ENCODE measurements around the gene FXYD4. TPM values are rescaled to one million over a fixed set of nuclear protein-coding genes. Genes with fewer than 3 reads are reported as not detected.

Gene FXYD4
- polyA plus RNA-seq, 1 of the 3 experiments (the other 2 are of a cell fraction) = not detected

- H3K36me3 ChIP-seq (replicated peaks in 1 of 2; ENCODE audit: control insufficient read depth in 1 of 2, insufficient read depth in 2 of 2, low read length in 1 of 2) = peaks cover 26 to 36% of the 10 kb centered on the region in 2 experiments
- no peaks in the 10 kb centered on the region for H3K9me2 ChIP-seq
- H2AFZ ChIP-seq (ENCODE audit: low read depth) = no peak overlapping the region
- H3F3A ChIP-seq (replicated peaks; ENCODE audit: insufficient read depth) = peaks cover 33% of the 10 kb centered on the region
- peaks cover 20 to 46% of the 10 kb centered on the region in 2 experiments for H3K4me1 ChIP-seq (ENCODE audit: control insufficient read depth in 1 of 2, insufficient read depth in 2 of 2, low read depth in 1 of 2, low read length in 1 of 2)
- peak overlapping the region; percentile 61 to 63 for H3K4me3 ChIP-seq (ENCODE audit: low read depth in 2 of 2, low read length in 1 of 2)
- DNase-seq = peak; percentile 92
- TF ChIP-seq GABPA (IDR thresholded peaks at IDR 0.05; ENCODE audit: low read depth) (peak; percentile 61), NFIC (IDR thresholded peaks at IDR 0.05; ENCODE audit: borderline replicate concordance) (no peak; the same call in 1 of the 2 replicates), PBX3 (IDR thresholded peaks at IDR 0.05) (no peak), RCOR1 (IDR thresholded peaks at IDR 0.05; ENCODE audit: low read length) (no peak), ELF1 (IDR thresholded peaks at IDR 0.05) (peak; percentile 74), RFX5 (IDR thresholded peaks at IDR 0.05; ENCODE audit: low read length) (no peak), RAD21 (IDR thresholded peaks at IDR 0.05; ENCODE audit: low read length) (no peak), YY1 (IDR thresholded peaks at IDR 0.05; ENCODE audit: low read depth) (0 out of 2 replicates have a peak, but pooled peaks have one; percentile 17), NRF1 (IDR thresholded peaks at IDR 0.05; ENCODE audit: low read depth, low read length) (no peak), MXI1 (IDR thresholded peaks at IDR 0.05; ENCODE audit: low read depth, low read length) (peak; percentile 96), SIN3A (IDR thresholded peaks at IDR 0.05; ENCODE audit: borderline replicate concordance, low read depth, low read length) (peak; percentile 88; the same call in 1 of the 2 replicates), TAF1 (IDR thresholded peaks at IDR 0.05; ENCODE audit: borderline replicate concordance, low read depth, low read length) (peak; percentile 40; the same call in 1 of the 2 replicates), RXRA (IDR thresholded peaks at IDR 0.05; ENCODE audit: borderline replicate concordance, low read depth) (no peak), FOXJ3 (CRISPR knock-in tag; IDR thresholded peaks at IDR 0.05) (no peak)
- TF ChIP-seq, protein P1, sequence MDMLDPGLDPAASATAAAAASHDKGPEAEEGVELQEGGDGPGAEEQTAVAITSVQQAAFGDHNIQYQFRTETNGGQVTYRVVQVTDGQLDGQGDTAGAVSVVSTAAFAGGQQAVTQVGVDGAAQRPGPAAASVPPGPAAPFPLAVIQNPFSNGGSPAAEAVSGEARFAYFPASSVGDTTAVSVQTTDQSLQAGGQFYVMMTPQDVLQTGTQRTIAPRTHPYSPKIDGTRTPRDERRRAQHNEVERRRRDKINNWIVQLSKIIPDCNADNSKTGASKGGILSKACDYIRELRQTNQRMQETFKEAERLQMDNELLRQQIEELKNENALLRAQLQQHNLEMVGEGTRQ (IDR thresholded peaks at IDR 0.05; ENCODE audit: borderline replicate concordance, low read depth, low read length) = 0 out of 2 replicates have a peak, but pooled peaks have one; percentile 55
- TF ChIP-seq, protein P2, sequence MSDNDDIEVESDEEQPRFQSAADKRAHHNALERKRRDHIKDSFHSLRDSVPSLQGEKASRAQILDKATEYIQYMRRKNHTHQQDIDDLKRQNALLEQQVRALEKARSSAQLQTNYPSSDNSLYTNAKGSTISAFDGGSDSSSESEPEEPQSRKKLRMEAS (IDR thresholded peaks at IDR 0.05; ENCODE audit: low read depth) = peak; percentile 94
- TF ChIP-seq, protein P3, sequence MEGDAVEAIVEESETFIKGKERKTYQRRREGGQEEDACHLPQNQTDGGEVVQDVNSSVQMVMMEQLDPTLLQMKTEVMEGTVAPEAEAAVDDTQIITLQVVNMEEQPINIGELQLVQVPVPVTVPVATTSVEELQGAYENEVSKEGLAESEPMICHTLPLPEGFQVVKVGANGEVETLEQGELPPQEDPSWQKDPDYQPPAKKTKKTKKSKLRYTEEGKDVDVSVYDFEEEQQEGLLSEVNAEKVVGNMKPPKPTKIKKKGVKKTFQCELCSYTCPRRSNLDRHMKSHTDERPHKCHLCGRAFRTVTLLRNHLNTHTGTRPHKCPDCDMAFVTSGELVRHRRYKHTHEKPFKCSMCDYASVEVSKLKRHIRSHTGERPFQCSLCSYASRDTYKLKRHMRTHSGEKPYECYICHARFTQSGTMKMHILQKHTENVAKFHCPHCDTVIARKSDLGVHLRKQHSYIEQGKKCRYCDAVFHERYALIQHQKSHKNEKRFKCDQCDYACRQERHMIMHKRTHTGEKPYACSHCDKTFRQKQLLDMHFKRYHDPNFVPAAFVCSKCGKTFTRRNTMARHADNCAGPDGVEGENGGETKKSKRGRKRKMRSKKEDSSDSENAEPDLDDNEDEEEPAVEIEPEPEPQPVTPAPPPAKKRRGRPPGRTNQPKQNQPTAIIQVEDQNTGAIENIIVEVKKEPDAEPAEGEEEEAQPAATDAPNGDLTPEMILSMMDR (IDR thresholded peaks at IDR 0.05) = no peak
- TF ChIP-seq, protein P4, sequence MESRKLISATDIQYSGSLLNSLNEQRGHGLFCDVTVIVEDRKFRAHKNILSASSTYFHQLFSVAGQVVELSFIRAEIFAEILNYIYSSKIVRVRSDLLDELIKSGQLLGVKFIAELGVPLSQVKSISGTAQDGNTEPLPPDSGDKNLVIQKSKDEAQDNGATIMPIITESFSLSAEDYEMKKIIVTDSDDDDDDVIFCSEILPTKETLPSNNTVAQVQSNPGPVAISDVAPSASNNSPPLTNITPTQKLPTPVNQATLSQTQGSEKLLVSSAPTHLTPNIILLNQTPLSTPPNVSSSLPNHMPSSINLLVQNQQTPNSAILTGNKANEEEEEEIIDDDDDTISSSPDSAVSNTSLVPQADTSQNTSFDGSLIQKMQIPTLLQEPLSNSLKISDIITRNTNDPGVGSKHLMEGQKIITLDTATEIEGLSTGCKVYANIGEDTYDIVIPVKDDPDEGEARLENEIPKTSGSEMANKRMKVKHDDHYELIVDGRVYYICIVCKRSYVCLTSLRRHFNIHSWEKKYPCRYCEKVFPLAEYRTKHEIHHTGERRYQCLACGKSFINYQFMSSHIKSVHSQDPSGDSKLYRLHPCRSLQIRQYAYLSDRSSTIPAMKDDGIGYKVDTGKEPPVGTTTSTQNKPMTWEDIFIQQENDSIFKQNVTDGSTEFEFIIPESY (IDR thresholded peaks at IDR 0.05; ENCODE audit: borderline replicate concordance, low read depth) = no peak
- TF ChIP-seq, protein P5, sequence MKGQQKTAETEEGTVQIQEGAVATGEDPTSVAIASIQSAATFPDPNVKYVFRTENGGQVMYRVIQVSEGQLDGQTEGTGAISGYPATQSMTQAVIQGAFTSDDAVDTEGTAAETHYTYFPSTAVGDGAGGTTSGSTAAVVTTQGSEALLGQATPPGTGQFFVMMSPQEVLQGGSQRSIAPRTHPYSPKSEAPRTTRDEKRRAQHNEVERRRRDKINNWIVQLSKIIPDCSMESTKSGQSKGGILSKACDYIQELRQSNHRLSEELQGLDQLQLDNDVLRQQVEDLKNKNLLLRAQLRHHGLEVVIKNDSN (IDR thresholded peaks at IDR 0.05; ENCODE audit: borderline replicate concordance, low read depth) = peak; percentile 88
- TF ChIP-seq, protein P6, sequence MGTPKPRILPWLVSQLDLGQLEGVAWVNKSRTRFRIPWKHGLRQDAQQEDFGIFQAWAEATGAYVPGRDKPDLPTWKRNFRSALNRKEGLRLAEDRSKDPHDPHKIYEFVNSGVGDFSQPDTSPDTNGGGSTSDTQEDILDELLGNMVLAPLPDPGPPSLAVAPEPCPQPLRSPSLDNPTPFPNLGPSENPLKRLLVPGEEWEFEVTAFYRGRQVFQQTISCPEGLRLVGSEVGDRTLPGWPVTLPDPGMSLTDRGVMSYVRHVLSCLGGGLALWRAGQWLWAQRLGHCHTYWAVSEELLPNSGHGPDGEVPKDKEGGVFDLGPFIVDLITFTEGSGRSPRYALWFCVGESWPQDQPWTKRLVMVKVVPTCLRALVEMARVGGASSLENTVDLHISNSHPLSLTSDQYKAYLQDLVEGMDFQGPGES (IDR thresholded peaks at IDR 0.05; ENCODE audit: low read depth, low read length) = no peak
- peaks cover 96% of the 10 kb centered on the region for H3K79me2 ChIP-seq (ENCODE audit: insufficient read depth)
- ChIA-PET CTCF (interaction anchor here (1.4 kb wide), 1 partner anchor 11 kb away, joined by 4 read pairs; no protein-coding TSS in a partner anchor), POLR2A (interaction anchor here (0.8 to 1.2 kb wide), 4 partner anchors 11 to 321 kb away, joined by 3 to 11 read pairs (median 4); partner anchors contain the start of gene HNRNPF)
- H3K9me3 ChIP-seq = no peaks in the 10 kb centered on the region
- peak overlapping the region; percentile 88; the same call in 1 of the 2 replicates for H3K9ac ChIP-seq
- peaks cover 89% of the 10 kb centered on the region for H4K20me1 ChIP-seq (ENCODE audit: insufficient read depth)
- no peaks in the 10 kb centered on the region for H3K27me3 ChIP-seq (ENCODE audit: insufficient read depth)
- H3K4me2 ChIP-seq = peak overlapping the region; percentile 86
- under 1% methylated on average over 28 of the region's 70 CpGs for WGBS (ENCODE audit: low lambda C conversion rate)
- H3K27ac ChIP-seq (ENCODE audit: low read depth in 2 of 2, low read length in 1 of 2) = peak overlapping the region; percentile 76 to 92
Observed at GRCh38 chr10:43396928-43397624, 25.6 kb downstream of the FXYD4 start.
